ENCODE results near the gene LHCGR. TPM values are rescaled to one million over a fixed set of nuclear protein-coding genes. Genes with fewer than 3 reads are reported as not detected.
"Not testable (repeated sequence)": the region's sequence is repeated elsewhere in the genome, so short reads cannot be mapped to it uniquely, and the experiment has no call there.

Gene LHCGR
- polyA plus RNA-seq, 4 donors, result 0.24 to 7.0 (median 0.38) TPM

- no peak for DNase-seq (ENCODE audit: low read depth in 4 of 4, low spot score in 3 of 4)
These were observed 6.0 kb downstream of the LHCGR start for GRCh38 chr2:48749291-48750127.

DNA sequence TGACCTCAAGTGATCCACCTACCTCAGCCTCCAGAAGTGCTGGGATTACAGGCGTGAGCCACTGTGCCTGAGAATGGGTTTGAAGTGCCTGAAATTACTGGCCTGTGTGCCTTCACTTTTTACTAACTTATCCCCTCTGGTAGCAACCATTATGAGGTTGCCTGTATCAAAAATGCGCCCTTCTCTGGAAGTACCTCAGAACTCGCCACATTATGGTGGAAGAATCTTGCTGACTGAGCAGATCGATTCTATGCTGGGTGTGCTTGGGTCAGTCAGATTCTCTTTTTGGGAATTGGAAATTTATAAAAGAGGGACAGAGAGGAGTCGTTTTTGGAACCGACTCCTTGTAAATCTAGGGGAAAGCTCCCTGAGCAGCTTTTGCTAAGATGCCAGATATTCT is 8.2 kb downstream of the LHCGR start:
- DNase-seq (ENCODE audit: low read depth in 4 of 4, low spot score in 3 of 4), result no peak

- DNase-seq (ENCODE audit: low read depth in 4 of 4, low spot score in 3 of 4), result not testable (repeated sequence)
These were observed 16.3 kb downstream of the LHCGR start for GRCh38 chr2:48739236-48739635.

DNA sequence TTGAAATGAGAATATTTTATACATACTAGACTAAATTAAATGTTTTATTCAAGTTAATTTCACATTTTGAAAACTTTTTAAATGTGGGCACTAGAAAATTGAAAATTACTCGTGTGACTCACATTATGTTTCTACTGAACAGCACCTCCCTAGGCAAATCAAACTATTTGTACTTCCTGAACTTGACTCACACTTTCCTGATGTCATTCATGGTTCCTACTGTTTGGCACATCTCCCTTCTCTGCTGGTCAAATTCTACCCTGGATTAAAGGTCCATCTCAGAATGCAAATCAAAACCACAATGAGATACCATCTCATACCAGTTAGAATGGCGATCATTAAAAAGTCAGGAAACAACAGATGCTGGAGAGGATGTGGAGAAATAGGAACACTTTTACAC is 16.7 kb downstream of the LHCGR start:
- no peak for DNase-seq (ENCODE audit: low read depth in 4 of 4, low spot score in 3 of 4)

DNA sequence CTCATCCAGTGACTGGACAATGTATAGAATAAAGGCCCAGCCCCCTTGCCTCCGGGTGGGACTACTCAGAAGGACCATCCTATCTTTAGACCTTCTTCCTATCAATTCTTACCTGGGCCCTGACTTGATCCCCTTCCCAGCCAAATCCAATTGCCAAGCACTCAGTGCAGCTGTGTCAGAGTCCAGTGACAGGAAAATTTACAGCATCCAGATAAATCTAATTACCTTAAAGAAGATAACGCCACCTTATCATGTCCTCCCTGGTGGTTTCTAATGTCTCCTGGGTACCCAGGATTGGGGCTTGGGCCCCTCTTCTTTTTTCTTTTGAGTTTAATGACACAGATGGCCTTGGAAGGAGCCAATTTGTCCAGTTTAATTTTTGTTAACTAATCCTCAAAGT is 19.3 kb downstream of the LHCGR start:
- DNase-seq (ENCODE audit: low read depth in 4 of 4, low spot score in 3 of 4), result no peak

- DNase-seq (ENCODE audit: low read depth in 4 of 4, low spot score in 3 of 4), result no peak
These were observed 20.8 kb downstream of the LHCGR start for GRCh38 chr2:48734576-48735303.

DNA sequence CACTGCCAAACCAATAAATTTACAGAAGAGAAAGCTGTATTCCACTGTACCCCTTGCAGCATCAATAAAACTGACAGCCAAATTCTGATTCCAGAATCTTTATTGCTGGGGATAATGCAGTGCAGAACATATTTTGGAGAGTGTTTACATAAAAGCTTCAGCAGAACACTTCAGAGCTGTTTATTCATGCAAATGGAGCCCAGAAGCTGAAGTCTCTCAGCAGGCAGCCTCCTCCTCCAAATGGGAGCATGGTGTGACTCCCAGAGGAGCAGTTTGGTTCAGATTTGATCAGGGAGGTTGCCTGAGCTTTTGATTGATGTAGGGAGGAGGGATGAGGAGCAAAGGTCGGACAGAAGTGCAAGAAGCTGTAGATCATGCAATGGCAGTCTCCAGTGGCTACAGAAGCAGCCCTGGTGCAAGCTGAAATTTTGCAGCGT is 22.4 kb downstream of the LHCGR start:
- DNase-seq (ENCODE audit: low read depth in 4 of 4, low spot score in 3 of 4), result peak; percentile 56 to 69 (median 63)

DNA sequence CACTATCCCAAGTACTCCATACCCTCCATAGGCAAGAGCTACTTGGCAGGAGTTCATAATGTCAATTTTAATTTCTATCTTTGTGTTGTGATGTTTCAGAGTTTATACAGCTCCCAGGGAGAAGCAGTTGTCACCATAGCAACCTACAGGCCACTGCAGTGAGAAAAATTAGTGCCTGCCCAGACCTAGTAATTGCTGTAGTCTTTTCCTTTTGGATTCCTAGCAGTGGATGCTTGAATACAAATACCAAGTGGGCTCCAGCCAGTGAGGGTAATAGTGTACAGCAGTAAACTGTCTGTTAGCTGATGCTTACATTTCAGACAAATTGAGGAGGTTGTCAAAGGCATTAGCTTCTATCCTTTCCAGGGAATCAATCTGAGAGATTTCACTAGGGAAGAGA is 26.7 kb downstream of the LHCGR start:
- no peak for DNase-seq (ENCODE audit: low read depth in 4 of 4, low spot score in 3 of 4)

GRCh38 chr2:48728295-48728694 is 27.2 kb downstream of the LHCGR start:
- no peak for DNase-seq (ENCODE audit: low read depth in 4 of 4, low spot score in 3 of 4)

DNA sequence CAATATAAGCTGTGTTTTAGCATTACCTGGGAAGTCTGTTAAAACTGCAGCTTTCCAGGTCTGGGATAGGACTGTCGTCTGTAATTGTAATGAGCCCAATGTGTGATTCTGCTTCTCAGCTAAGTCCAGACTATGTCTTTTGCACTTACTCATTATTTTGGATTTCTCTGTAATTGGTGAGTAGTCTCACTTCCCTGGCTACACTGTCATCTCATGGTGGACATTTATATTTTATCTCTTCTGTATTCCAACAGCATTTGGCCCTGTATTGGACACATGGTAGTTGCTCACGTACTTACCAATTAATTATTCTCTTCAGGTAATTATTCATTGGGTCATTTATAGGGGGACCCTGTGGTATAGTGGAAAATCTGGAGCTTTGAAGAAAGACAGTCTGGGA is 28.0 kb downstream of the LHCGR start:
- DNase-seq (ENCODE audit: low read depth in 4 of 4, low spot score in 3 of 4), result no peak

DNA sequence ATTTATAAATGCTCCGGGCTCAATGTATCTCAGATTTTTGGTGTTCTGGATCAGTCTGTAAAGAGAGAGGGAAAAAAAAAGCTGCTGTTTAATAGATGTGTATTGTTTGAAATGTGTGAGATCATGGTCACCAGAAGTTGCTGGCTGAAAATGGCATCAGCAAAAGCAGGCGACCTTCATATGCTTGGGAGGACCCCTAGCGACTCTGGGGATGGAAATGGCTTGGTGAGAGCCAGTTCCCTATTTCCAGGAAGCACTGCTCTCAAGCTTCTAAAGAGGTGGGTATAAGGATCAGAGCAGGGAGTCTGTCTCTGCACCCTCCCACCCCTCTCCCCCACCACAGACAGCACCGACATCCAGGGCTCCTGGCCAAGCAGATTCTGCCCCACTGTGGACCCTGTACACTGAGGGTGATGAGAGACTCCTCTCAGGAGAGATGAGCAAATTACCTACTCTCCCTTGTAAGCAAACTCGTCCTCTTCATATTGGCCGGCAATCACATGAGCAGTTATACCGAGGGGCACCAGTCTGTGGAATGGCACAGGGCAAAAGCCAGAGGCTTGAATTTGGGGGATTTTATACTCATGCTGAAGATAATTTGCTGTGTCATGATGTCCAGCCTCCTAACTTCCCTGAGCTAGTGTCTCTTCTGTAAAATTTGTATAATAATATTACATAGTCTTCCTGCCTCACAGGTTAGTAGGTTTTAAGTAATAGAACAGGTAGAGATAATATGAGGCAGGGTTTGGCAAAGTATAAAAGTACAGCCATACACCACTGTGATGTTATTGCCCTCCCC is 29.6 kb downstream of the LHCGR start:
- no peak for DNase-seq (ENCODE audit: low read depth in 4 of 4, low spot score in 3 of 4)

DNA sequence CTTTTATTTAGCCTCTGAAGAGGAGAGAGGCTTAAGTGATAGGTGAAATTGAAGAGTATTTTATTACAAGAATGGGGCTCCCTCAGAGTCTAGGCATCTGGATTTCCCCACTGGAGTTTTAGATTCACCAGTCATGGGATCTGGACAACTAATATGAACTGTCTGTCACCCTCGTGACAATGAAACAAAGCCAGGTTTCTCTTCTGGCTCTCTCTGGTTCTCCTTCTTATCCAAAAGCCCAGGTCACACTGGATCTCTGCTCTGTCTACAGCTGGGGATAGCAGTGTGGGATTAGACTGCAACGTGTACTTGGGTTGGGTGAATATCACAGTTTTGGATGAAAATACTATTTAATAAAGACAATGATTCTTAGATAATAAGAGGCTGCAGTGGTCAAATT is 31.2 kb downstream of the LHCGR start:
- DNase-seq (ENCODE audit: low read depth in 4 of 4, low spot score in 3 of 4), result no peak

DNA sequence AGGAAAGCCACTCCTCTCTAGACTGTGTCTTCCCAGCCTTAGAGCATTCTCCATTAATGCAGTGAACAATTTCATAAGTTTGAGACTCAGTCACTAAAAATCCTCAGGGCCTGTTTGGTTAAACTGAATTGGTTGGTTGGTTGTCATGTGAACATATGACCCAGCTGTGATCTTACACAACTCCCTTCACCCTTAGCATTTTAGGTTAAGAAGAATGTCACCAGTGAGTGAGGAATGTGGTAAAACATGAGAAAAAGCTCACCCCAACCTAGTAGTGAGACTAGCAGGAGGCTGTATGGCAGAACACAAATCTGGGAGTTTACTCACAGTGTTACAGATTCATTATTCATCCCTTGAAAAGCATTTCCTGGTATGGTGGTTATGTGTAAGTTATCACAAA is 32.4 kb downstream of the LHCGR start:
- no peak for DNase-seq (ENCODE audit: low read depth in 4 of 4, low spot score in 3 of 4)

- no peak for DNase-seq (ENCODE audit: low read depth in 4 of 4, low spot score in 3 of 4)
These were observed 33.1 kb downstream of the LHCGR start for GRCh38 chr2:48722391-48722790.

DNA sequence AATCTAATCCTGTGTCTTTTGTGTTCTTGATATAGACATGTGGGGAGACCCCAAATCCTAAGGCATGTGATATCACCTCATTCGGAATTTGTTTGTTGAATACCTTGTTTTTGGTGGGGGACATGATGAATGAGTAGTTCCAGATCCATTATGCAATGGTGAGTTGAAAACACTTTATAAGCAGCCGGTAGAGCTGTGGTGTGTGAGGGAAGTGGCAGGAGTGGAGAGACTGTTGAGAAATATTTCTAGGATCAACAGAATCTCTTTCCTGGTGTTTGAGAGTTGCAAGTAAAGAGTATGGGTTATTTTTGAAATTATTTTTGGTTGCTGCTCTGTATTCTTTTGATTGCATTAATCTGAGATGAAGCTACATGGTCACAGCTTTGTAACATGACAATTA is 34.4 kb downstream of the LHCGR start:
- DNase-seq (ENCODE audit: low read depth in 4 of 4, low spot score in 3 of 4), result no peak

DNA sequence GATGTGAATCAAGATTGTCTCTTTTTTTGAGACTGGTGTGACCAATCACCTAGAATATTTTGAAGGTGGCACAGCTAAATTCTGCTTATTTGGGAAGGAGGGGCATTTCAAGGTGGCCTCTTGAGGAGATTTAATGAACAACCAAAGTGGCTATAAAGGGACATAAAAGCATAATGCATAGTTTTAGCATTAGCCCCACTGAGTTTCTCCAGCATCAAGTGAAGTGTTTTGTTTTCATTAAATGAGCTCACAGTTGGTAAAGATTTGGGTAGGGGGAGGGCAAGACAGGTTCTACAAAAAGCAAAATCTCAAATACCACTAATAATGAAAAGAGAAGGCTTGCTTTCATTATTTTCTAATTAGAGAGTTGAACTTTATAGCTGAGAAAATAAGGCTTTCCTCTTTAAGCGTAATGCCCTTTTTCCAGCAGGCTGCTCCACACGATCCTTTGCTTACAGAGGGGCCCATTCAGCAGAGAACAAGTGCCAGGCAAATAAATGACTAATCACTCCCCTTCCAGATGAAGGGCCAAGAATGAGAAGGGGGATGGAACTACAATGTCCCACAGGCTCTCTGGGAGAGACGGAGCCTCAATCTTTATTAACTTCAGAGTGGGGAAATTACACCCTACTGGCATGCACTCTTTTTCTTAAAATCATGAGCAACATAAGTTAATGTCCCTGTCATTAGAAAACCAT is 35.9 kb downstream of the LHCGR start:
- no peak for DNase-seq (ENCODE audit: low read depth in 4 of 4, low spot score in 3 of 4)

DNA sequence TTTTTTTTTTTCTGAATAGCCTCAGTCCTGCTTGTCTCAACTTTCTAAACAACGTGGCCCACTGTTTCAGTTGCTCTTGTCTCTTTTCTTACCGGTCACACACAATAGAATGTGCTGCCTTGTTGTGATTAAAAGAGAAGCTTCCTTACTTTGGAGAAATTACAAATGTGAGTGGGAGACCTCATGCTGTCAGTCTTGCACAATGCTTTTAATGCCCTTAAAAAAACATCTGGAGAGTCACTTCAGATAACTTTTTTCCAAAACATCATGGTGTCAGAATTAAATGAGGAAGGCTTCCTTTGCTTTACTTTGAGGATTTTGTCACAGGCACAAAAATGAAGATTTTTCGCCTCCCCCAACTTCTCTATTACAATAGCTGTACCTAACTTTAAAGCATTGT is 37.7 kb downstream of the LHCGR start:
- DNase-seq (ENCODE audit: low read depth in 4 of 4, low spot score in 3 of 4), result no peak

DNA sequence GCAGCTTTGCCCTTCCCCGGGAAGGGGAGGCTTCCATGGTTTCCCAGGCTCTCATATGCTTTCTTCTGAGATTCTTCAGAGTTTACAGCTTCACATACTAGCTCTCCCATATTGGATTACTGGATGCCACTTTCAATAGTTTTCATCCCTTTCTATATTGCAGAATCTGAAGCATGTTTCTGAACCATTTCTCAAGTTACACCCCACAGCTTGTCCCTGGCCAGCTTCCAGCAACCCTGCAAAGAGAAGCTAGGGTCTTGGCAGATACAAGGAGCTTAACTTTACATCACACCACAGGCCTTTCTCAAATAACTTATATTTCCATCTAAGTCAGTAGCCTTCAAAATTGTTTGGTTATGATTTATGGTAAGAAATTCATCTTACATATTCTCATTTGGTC is 39.6 kb downstream of the LHCGR start:
- no peak for DNase-seq (ENCODE audit: low read depth in 4 of 4, low spot score in 3 of 4)

DNA sequence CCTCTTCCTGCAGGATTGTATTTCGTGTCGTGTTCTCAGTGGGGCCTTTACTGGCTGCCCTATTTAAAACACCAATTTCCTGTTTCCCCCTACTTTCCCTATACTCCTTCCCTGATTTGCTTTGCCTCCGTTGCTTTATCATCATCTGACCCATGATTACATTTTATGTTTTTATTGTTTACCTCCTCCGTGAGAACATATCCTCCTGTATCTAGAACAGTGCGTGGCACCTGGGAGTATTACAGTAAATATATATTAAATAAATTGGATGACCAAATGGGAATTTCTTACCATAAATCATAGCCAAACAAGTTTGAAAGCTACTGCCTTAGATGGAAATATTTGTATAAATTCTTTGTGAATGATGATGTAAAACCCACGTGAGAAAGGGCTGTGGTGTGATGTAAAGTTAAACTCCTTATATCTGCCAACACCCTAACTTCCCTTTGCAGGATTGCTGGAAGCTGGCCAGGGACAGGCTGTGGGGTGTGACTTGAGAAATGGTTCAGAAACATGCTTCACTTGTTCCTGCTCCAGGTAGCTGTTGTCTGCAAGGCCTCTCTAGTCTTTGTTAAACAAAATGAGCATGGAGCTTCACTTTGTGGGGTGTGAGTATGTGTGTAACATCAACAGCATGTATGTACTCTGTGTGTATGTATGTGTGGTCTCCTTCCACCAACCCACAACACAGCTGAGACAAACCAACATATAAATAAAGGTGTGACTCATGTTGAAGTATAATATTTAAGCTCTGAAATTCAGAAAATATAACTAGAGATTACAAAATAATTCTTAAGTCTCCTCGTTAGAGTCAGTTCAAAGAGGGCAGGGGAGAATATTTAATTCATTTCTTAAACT is 40.3 kb downstream of the LHCGR start:
- peak in 1 of 4 donors; percentile 14 for DNase-seq (ENCODE audit: low read depth in 4 of 4, low spot score in 3 of 4)

GRCh38 chr2:48714245-48714644 is 41.3 kb downstream of the LHCGR start:
- no peak for DNase-seq (ENCODE audit: low read depth in 4 of 4, low spot score in 3 of 4)

Measured in left renal pelvis (tissue), 4 donors.